Effector memory CD4-positive, alpha-beta T cell (primary cell): ENCODE data around the gene FNDC10.

ENCODE experiments used
- DNase-seq, 3 donors: peaks; one replicate each; pipeline ENCODE4 v3.0.0-alpha.2; 2020
- H3K27ac ChIP-seq: 2 replicates; pipeline ENCODE4 v1.7.0; 2013; ENCODE audit warnings: mild to moderate bottlenecking, low read length, moderate library complexity; ENCODE audit not compliant: insufficient read depth, poor library complexity, severe bottlenecking
- H3K27me3 ChIP-seq: replicated peaks from 2 replicates; pipeline ENCODE4 v1.7.0; 2013; ENCODE audit warnings: mild to moderate bottlenecking, low read length; ENCODE audit not compliant: insufficient read depth, control insufficient read depth, poor library complexity, severe bottlenecking
- H3K36me3 ChIP-seq: 2 replicates; pipeline ENCODE4 v1.7.0; 2013; ENCODE audit warnings: mild to moderate bottlenecking, low read length, moderate library complexity; ENCODE audit not compliant: control insufficient read depth, insufficient read depth
- H3K4me1 ChIP-seq: 2 replicates; pipeline ENCODE4 v1.7.0; 2013; ENCODE audit warnings: low read length, mild to moderate bottlenecking; ENCODE audit not compliant: control insufficient read depth, insufficient read depth, poor library complexity, severe bottlenecking
- H3K4me3 ChIP-seq: 2 replicates; pipeline ENCODE4 v1.7.0; 2013; ENCODE audit warnings: low read length, low read depth, mild to moderate bottlenecking; ENCODE audit not compliant: insufficient read depth, poor library complexity, severe bottlenecking
- H3K9me3 ChIP-seq: 2 replicates; pipeline ENCODE4 v1.7.0; 2013; ENCODE audit warnings: mild to moderate bottlenecking, low read length, moderate library complexity; ENCODE audit not compliant: control insufficient read depth

Gene FNDC10

GRCh38 chr1:1615256-1616044 lies 15.5 kb upstream of the FNDC10 start, which contains the start of gene MIB2:
MIB2 (plus strand) TSS chr1:1615500; CDS start chr1:1623453, 7,953 bp downstream.
- Histone ChIP-seq H3K4me3 (peak within 1 kb of the TSS; percentile 100), H3K27me3 (no peaks in the 10 kb centered on the region), H3K36me3 (no peaks in the 10 kb centered on the region), H3K9me3 (no peaks in the 10 kb centered on the region), H3K27ac (peak within 1 kb of the TSS; percentile 100), H3K4me1 (peaks cover 14% of the 10 kb centered on the region)
- DNase-seq = peak; percentile 96 to 98 (median 98)

GRCh38 chr1:1614954-1615255 lies 15.0 kb upstream of the FNDC10 start:
- Histone ChIP-seq H3K9me3 (no peaks in the 10 kb centered on the region), H3K4me1 (peaks cover 14% of the 10 kb centered on the region), H3K4me3 (peak overlapping the region; percentile 100), H3K36me3 (no peaks in the 10 kb centered on the region), H3K27ac (peak overlapping the region; percentile 100), H3K27me3 (no peaks in the 10 kb centered on the region)
- no peak for DNase-seq

GRCh38 chr1:1614204-1614953 lies 14.4 kb upstream of the FNDC10 start:
- peaks cover 14% of the 10 kb centered on the region for H3K4me1 ChIP-seq
- no peaks in the 10 kb centered on the region for H3K36me3 ChIP-seq
- peak overlapping the region; percentile 100 for H3K27ac ChIP-seq
- no peaks in the 10 kb centered on the region for H3K9me3 ChIP-seq
- no peaks in the 10 kb centered on the region for H3K27me3 ChIP-seq
- H3K4me3 ChIP-seq = peak overlapping the region; percentile 100
- DNase-seq = peak; percentile 30 to 51 (median 48)

- H3K27me3 ChIP-seq = no peaks in the 10 kb centered on the region
- H3K27ac ChIP-seq = peak overlapping the region; percentile 100
- H3K4me3 ChIP-seq = peak overlapping the region; percentile 100
- no peaks in the 10 kb centered on the region for H3K9me3 ChIP-seq
- peaks cover 14% of the 10 kb centered on the region for H3K4me1 ChIP-seq
- DNase-seq = no peak
- H3K36me3 ChIP-seq = no peaks in the 10 kb centered on the region
Observed at GRCh38 chr1:1613509-1614082, 13.7 kb upstream of the FNDC10 start.

- Histone ChIP-seq H3K36me3 (no peaks in the 10 kb centered on the region), H3K27me3 (no peaks in the 10 kb centered on the region), H3K9me3 (no peaks in the 10 kb centered on the region), H3K27ac (no peak overlapping the region), H3K4me1 (peaks cover 15% of the 10 kb centered on the region), H3K4me3 (no peak overlapping the region)
- no peak for DNase-seq
Observed at GRCh38 chr1:1612104-1612400, 12.1 kb upstream of the FNDC10 start.

- Histone ChIP-seq H3K36me3 (no peaks in the 10 kb centered on the region), H3K4me3 (no peak overlapping the region), H3K4me1 (peaks cover 14% of the 10 kb centered on the region), H3K27me3 (no peaks in the 10 kb centered on the region), H3K27ac (no peak overlapping the region), H3K9me3 (no peaks in the 10 kb centered on the region)
- DNase-seq = no peak
Observed at GRCh38 chr1:1610796-1611195, 10.9 kb upstream of the FNDC10 start.

- H3K4me1 ChIP-seq = peaks cover 14% of the 10 kb centered on the region
- no peak overlapping the region for H3K27ac ChIP-seq
Observed at GRCh38 chr1:1609822-1610485, 10.0 kb upstream of the FNDC10 start.

GRCh38 chr1:1606232-1606631 lies 6.3 kb upstream of the FNDC10 start:
- Histone ChIP-seq H3K36me3 (no peaks in the 10 kb centered on the region), H3K4me3 (no peak overlapping the region), H3K9me3 (no peaks in the 10 kb centered on the region), H3K27ac (no peak overlapping the region), H3K27me3 (no peaks in the 10 kb centered on the region), H3K4me1 (peaks cover 7% of the 10 kb centered on the region)
- no peak for DNase-seq

More at GRCh38 chr1:1609822-1610485, 10.0 kb upstream of the FNDC10 start:
- Histone ChIP-seq H3K9me3 (no peaks in the 10 kb centered on the region), H3K36me3 (no peaks in the 10 kb centered on the region), H3K4me3 (no peak overlapping the region), H3K27me3 (no peaks in the 10 kb centered on the region)
- no peak for DNase-seq

GRCh38 chr1:1605724-1606123 lies 5.8 kb upstream of the FNDC10 start:
- no peak overlapping the region for H3K4me3 ChIP-seq
- no peaks in the 10 kb centered on the region for H3K27me3 ChIP-seq
- no peaks in the 10 kb centered on the region for H3K9me3 ChIP-seq
- no peak for DNase-seq
- H3K4me1 ChIP-seq = peaks cover 7% of the 10 kb centered on the region
- H3K27ac ChIP-seq = no peak overlapping the region
- no peaks in the 10 kb centered on the region for H3K36me3 ChIP-seq
